Liver (tissue), 9 donors: ENCODE measurements around the gene PCDH12. TPM values are rescaled to one million over a fixed set of nuclear protein-coding genes. Genes with fewer than 3 reads are reported as not detected.
A peak's percentile ranks its signal among the peaks of the same experiment; 100 is the strongest.

Experiments
- DNase-seq: peaks from one replicate; pipeline ENCODE4 v3.0.0-alpha.2; 2017; ENCODE audit warnings: low spot score
- H3K27ac ChIP-seq, 2 donors: one replicate each; pipeline ENCODE4 v1.7.0; 2013; ENCODE audit warnings: inconsistent platforms in 2 of 2, low read length in 2 of 2, control low read depth in 1 of 2, low read depth in 1 of 2, mild to moderate bottlenecking in 1 of 2
- H3K27me3 ChIP-seq, 4 donors: one replicate each; pipeline versions ENCODE4 v1.6.1 to v1.7.0; 2013; ENCODE audit warnings: low read length in 3 of 4, inconsistent platforms in 1 of 4, mild to moderate bottlenecking in 1 of 4, moderate library complexity in 1 of 4; ENCODE audit not compliant: control insufficient read depth in 4 of 4, insufficient read depth in 4 of 4
- H3K36me3 ChIP-seq, 4 donors: one replicate each; pipeline versions ENCODE4 v1.6.1 to v1.7.0; 2013; ENCODE audit warnings: low read length in 3 of 4, mild to moderate bottlenecking in 3 of 4, low read depth in 1 of 4, moderate library complexity in 1 of 4; ENCODE audit not compliant: control insufficient read depth in 4 of 4, insufficient read depth in 3 of 4
- H3K4me1 ChIP-seq, 4 donors: one replicate each; pipeline versions ENCODE4 v1.6.1 to v1.7.0; 2013; ENCODE audit warnings: low read length in 3 of 4, mild to moderate bottlenecking in 3 of 4, moderate library complexity in 1 of 4; ENCODE audit not compliant: control insufficient read depth in 4 of 4, insufficient read depth in 4 of 4
- H3K4me3 ChIP-seq, 3 donors: one replicate each; pipeline versions ENCODE4 v1.6.1 to v1.7.0; 2013; ENCODE audit warnings: low read length in 3 of 3, control low read depth in 1 of 3, low read depth in 1 of 3, mild to moderate bottlenecking in 1 of 3
- H3K9ac ChIP-seq, 2 donors: one replicate each; pipeline ENCODE4 v1.7.0; 2013; ENCODE audit warnings: low read length in 2 of 2, mild to moderate bottlenecking in 2 of 2, moderate library complexity in 2 of 2, control low read depth in 1 of 2, low read depth in 1 of 2
- H3K9me3 ChIP-seq, 4 donors: one replicate each; pipeline versions ENCODE4 v1.6.1 to v1.7.0; 2013; ENCODE audit warnings: low read length in 3 of 4; ENCODE audit not compliant: control insufficient read depth in 4 of 4
- ATF3 ChIP-seq: IDR thresholded peaks from 2 replicates; pipeline ENCODE4 v1.6.1; 2016; ENCODE audit warnings: antibody characterized with exemption
- CTCF ChIP-seq: fragments of 150-350 bp; IDR thresholded peaks from 2 replicates; pipeline ENCODE4 v1.5.1; 2017; ENCODE audit warnings: improper control_type of control experiment, low read depth, low read length; ENCODE audit not compliant: missing input control
- EGR1 ChIP-seq, 2 donors: IDR thresholded peaks; 2 replicates each; pipeline ENCODE4 v1.6.1; 2016 to 2018; ENCODE audit warnings: antibody characterized with exemption in 2 of 2, low read depth in 2 of 2
- FOXA2 ChIP-seq: IDR thresholded peaks from 2 replicates; pipeline ENCODE4 v1.6.1; 2016; ENCODE audit warnings: antibody characterized with exemption
- GABPA ChIP-seq, 2 donors: IDR thresholded peaks in 1 of 2; conservative IDR thresholded peaks in 1 of 2; 2 replicates each; pipeline ENCODE4 v1.6.1; 2016; ENCODE audit warnings: antibody characterized with exemption in 2 of 2, mild to moderate bottlenecking in 1 of 2, moderate library complexity in 1 of 2
- HNF4A ChIP-seq, 2 donors: conservative IDR thresholded peaks; 2 replicates each; pipeline ENCODE4 v1.6.1; 2016; ENCODE audit warnings: antibody characterized with exemption in 2 of 2, mild to moderate bottlenecking in 2 of 2
- HNF4G ChIP-seq: IDR thresholded peaks from 2 replicates; pipeline ENCODE4 v1.6.1; 2016; ENCODE audit warnings: antibody characterized with exemption
- JUND ChIP-seq, 2 donors: IDR thresholded peaks; 2 replicates each; pipeline ENCODE4 v1.6.1; 2016; ENCODE audit warnings: antibody characterized with exemption in 2 of 2
- NR2F2 ChIP-seq: IDR thresholded peaks from 2 replicates; pipeline ENCODE4 v1.6.1; 2016; ENCODE audit warnings: antibody characterized with exemption
- RAD21 ChIP-seq, 2 donors: IDR thresholded peaks; 2 replicates each; pipeline ENCODE4 v1.6.1; 2016; ENCODE audit warnings: antibody characterized with exemption in 2 of 2, mild to moderate bottlenecking in 2 of 2
- REST ChIP-seq: IDR thresholded peaks from 2 replicates; pipeline ENCODE4 v1.6.1; 2016; ENCODE audit warnings: antibody characterized with exemption, mild to moderate bottlenecking
- RXRA ChIP-seq, 2 donors: IDR thresholded peaks; 2 replicates each; pipeline ENCODE4 v1.6.1; 2017 to 2018; ENCODE audit warnings: antibody characterized with exemption in 2 of 2, mild to moderate bottlenecking in 1 of 2
- SP1 ChIP-seq: IDR thresholded peaks from 2 replicates; pipeline ENCODE4 v1.6.1; 2018; ENCODE audit warnings: antibody characterized with exemption, mild to moderate bottlenecking
- TAF1 ChIP-seq: conservative IDR thresholded peaks from 2 replicates; pipeline ENCODE4 v1.6.1; 2016; ENCODE audit warnings: antibody characterized with exemption, mild to moderate bottlenecking
- YY1 ChIP-seq: IDR thresholded peaks from 2 replicates; pipeline ENCODE4 v1.6.1; 2016; ENCODE audit warnings: antibody characterized with exemption, mild to moderate bottlenecking
- ZBTB33 ChIP-seq: IDR thresholded peaks from 2 replicates; pipeline ENCODE4 v1.6.1; 2016; ENCODE audit warnings: antibody characterized with exemption
- WGBS: extraction: QIAGEN DNeasy Blood & Tissue Kit; methylation state at CpG from one replicate; pipeline ENCODE4 v1.1.7; 2013; 5-methylcytosine and 5-hydroxymethylcytosine counted together
- polyA plus RNA-seq, 2 donors: library from polyadenylated mRNA; stranded (reverse) in 1 of 2; unstranded in 1 of 2; fragments of 200-250 nt in 1 of 2; fragments of >200 nt in 1 of 2; fragmentation: Nextera tagmentation in 1 of 2; extraction: Ambion mirVana in 1 of 2; gene quantifications; one replicate each; pipeline versions ENCODE4 v1.2.1 to v1.2.3, GENCODE V29; 2013 to 2015
- total RNA-seq, 2 donors: library from RNA; depleted of rRNA; stranded (reverse); fragments of >200 nt; gene quantifications; one replicate each; pipeline ENCODE4 v1.2.3, GENCODE V29; 2014
- donor health status: healthy.
- donor health status: healthy.
- donor health status: healthy.
- donor health status: healthy.
- donor health status: healthy.

Gene PCDH12
- total and polyA plus RNA-seq, 4 donors = 0.74 to 4.9 (median 3.8) TPM

- no peak overlapping the region for H3K9ac ChIP-seq
- peak overlapping the region in 1 of 3 donors; percentile 2 for H3K4me3 ChIP-seq
- H3K27me3 ChIP-seq = no peaks in the 10 kb centered on the region
- WGBS = 81% methylated on average over 2 of the region's 2 CpGs
- no peak for DNase-seq
- peaks cover 0 to 3% (median 0%) of the 10 kb centered on the region in 4 donors for H3K4me1 ChIP-seq
- H3K27ac ChIP-seq = no peak overlapping the region
- H3K36me3 ChIP-seq = no peaks in the 10 kb centered on the region
- no peak for TF ChIP-seq HNF4G
- no peak for TF ChIP-seq REST
- TF ChIP-seq GABPA (IDR thresholded peaks at IDR 0.05 in 1 of 2, conservative IDR thresholded peaks at IDR 0.05 in 1 of 2) = no peak
- TF ChIP-seq FOXA2 = no peak
- no peak for TF ChIP-seq SP1
- TF ChIP-seq JUND (IDR thresholded peaks at IDR 0.05) = no peak
- TF ChIP-seq ATF3 = no peak
- no peak for TF ChIP-seq NR2F2
- no peak for TF ChIP-seq ZBTB33
- no peak for TF ChIP-seq HNF4A (conservative IDR thresholded peaks at IDR 0.05)
- TF ChIP-seq CTCF = no peak
- TF ChIP-seq RAD21 (IDR thresholded peaks at IDR 0.05) = no peak
- no peaks in the 10 kb centered on the region for H3K9me3 ChIP-seq
Measured at GRCh38 chr5:141954194-141954593, 3.8 kb downstream of the PCDH12 start.

- Histone ChIP-seq H3K9me3 (no peaks in the 10 kb centered on the region), H3K9ac (no peak overlapping the region), H3K27me3 (no peaks in the 10 kb centered on the region), H3K4me3 (no peak overlapping the region), H3K36me3 (no peaks in the 10 kb centered on the region), H3K27ac (no peak overlapping the region), H3K4me1 (no peaks in the 10 kb centered on the region)
- 80% methylated on average over 2 of the region's 2 CpGs for WGBS
- no peak for DNase-seq
- TF ChIP-seq RXRA (IDR thresholded peaks at IDR 0.05) (no peak), TAF1 (no peak), FOXA2 (no peak), SP1 (no peak), REST (no peak), RAD21 (IDR thresholded peaks at IDR 0.05) (no peak), EGR1 (IDR thresholded peaks at IDR 0.05; ENCODE audit: low read depth in 2 of 2) (no peak), YY1 (no peak), ATF3 (no peak), GABPA (IDR thresholded peaks at IDR 0.05 in 1 of 2, conservative IDR thresholded peaks at IDR 0.05 in 1 of 2) (no peak), CTCF (no peak), HNF4A (conservative IDR thresholded peaks at IDR 0.05) (no peak)
Measured at GRCh38 chr5:141952020-141952419, 6.0 kb downstream of the PCDH12 start.
